Lung (tissue), 12 donors: ENCODE data around the gene ZBTB21. TPM values are rescaled to one million over a fixed set of nuclear protein-coding genes. Genes with fewer than 3 reads are reported as not detected.

Source experiments
- ATAC-seq: fragments of 200-7000 bp; cut with Tn5 transposase; one replicate; pipeline ENCODE4 v1.9.1; 2020; ENCODE audit warnings: moderate number of reproducible peaks; ENCODE audit not compliant: insufficient read depth, low FRiP score
- DNase-seq, 3 donors: peaks; one replicate each; pipeline ENCODE4 v3.0.0-alpha.2; 2013 to 2017
- H3K27ac ChIP-seq, 2 donors: one replicate each; pipeline ENCODE4 v1.5.1; 2013; ENCODE audit warnings: mild to moderate bottlenecking in 2 of 2, moderate library complexity in 2 of 2, control low read depth in 1 of 2, inconsistent platforms in 1 of 2, low read depth in 1 of 2, low read length in 1 of 2
- H3K27me3 ChIP-seq, 3 donors: one replicate each; pipeline ENCODE4 v1.5.1; 2013; ENCODE audit warnings: low read length in 2 of 3; ENCODE audit not compliant: control insufficient read depth in 3 of 3, insufficient read depth in 3 of 3
- H3K36me3 ChIP-seq, 4 donors: one replicate each; pipeline ENCODE4 v1.5.1; 2013; ENCODE audit warnings: low read length in 4 of 4, mild to moderate bottlenecking in 1 of 4, moderate library complexity in 1 of 4; ENCODE audit not compliant: control insufficient read depth in 4 of 4, insufficient read depth in 4 of 4
- H3K4me1 ChIP-seq, 5 donors: one replicate each; pipeline ENCODE4 v1.5.1; 2013; ENCODE audit warnings: low read length in 5 of 5, mild to moderate bottlenecking in 2 of 5, moderate library complexity in 1 of 5; ENCODE audit not compliant: control insufficient read depth in 5 of 5, insufficient read depth in 5 of 5
- H3K4me3 ChIP-seq: one replicate; pipeline ENCODE4 v1.5.1; 2013; ENCODE audit warnings: mild to moderate bottlenecking, control low read depth, moderate library complexity
- H3K9ac ChIP-seq, 2 donors: one replicate each; pipeline ENCODE4 v1.5.1; 2013; ENCODE audit warnings: low read length in 2 of 2, control low read depth in 1 of 2; ENCODE audit not compliant: insufficient read depth in 1 of 2
- H3K9me3 ChIP-seq, 4 donors: one replicate each; pipeline ENCODE4 v1.5.1; 2013; ENCODE audit warnings: low read length in 3 of 4, mild to moderate bottlenecking in 1 of 4, moderate library complexity in 1 of 4; ENCODE audit not compliant: control insufficient read depth in 4 of 4, insufficient read depth in 3 of 4
- WGBS, 2 donors: extraction: QIAGEN DNeasy Blood & Tissue Kit; methylation state at CpG; one replicate each; pipeline ENCODE4 v1.1.7; 2013; 5-methylcytosine and 5-hydroxymethylcytosine counted together
- polyA plus RNA-seq, 2 donors: library from polyadenylated mRNA; stranded (reverse); fragments of 200-250 nt; gene quantifications; one replicate each; pipeline ENCODE4 v1.2.1, GENCODE V29; 2013
- total RNA-seq, 2 donors: library from RNA; depleted of rRNA in 1 of 2; stranded (reverse); fragments of >200 nt in 1 of 2; gene quantifications; one replicate each; pipeline ENCODE4 v1.2.1, GENCODE V29; 2014 to 2021
- TF ChIP-seq, protein P1 (sequence below): IDR thresholded peaks from 2 replicates; pipeline ENCODE4 v1.5.1; 2012; ENCODE audit warnings: mild to moderate bottlenecking; ENCODE audit errors: control extremely low read depth, extremely low read depth
- donor health status: control.
- donor health status: control.
- donor health status: Bipolar disorder and iron deficiency.
- donor health status: healthy.
- donor health status: DM: yes; HTN: yes; CAD: no.

The ZBTB21 gene
- total and polyA plus RNA-seq, 4 donors: 3.2 to 15.4 (median 7.5) TPM

DNA sequence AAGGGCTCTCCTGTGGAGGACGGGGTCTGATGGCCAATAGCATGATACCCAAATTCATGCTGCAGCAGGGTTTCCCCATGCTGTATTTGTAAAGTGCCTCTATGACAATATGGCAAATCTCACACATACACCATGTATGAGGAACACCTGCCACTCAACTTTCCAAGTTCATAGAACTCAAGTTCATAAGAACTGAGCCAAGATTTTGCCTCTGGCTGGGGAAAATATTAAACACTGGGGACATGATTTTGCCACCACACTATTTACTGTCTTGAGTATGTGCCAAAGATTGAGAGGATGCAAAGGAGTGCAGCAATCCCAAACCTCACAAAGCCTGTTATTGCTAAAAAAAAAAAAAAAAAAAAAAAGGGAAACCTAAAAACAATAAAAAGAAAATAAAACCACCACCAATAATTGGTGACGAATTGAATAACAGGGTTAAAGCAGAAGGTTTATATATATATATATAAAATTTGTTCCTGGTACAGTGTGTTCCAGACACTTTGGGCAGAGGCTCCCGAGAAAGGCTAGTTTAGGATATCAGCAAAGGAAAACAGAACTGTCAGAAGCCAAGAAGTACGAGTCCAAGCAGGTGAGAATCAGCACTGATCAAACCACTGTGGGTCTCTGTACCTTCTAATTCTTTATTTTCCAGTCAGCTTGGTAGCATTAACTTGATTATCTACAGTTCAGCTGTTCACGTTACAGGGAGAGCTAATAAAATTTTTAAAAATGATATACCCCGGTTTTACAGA lies 24.3 kb downstream of the ZBTB21 start:
- WGBS, 2 donors: 83 to 91% methylated on average over 6 of the region's 6 CpGs
- H3K4me1 ChIP-seq: peaks cover 0 to 2% (median 0%) of the 10 kb centered on the region in 5 donors
- H3K9ac ChIP-seq: no peak overlapping the region
- DNase-seq: no peak
- H3K4me3 ChIP-seq: no peak overlapping the region
- H3K27ac ChIP-seq: no peak overlapping the region
- ATAC-seq: no peak
- H3K27me3 ChIP-seq: no peaks in the 10 kb centered on the region
- H3K9me3 ChIP-seq: no peaks in the 10 kb centered on the region
- H3K36me3 ChIP-seq: peaks cover 0 to 1% (median 0%) of the 10 kb centered on the region in 4 donors
- TF ChIP-seq, protein P1, sequence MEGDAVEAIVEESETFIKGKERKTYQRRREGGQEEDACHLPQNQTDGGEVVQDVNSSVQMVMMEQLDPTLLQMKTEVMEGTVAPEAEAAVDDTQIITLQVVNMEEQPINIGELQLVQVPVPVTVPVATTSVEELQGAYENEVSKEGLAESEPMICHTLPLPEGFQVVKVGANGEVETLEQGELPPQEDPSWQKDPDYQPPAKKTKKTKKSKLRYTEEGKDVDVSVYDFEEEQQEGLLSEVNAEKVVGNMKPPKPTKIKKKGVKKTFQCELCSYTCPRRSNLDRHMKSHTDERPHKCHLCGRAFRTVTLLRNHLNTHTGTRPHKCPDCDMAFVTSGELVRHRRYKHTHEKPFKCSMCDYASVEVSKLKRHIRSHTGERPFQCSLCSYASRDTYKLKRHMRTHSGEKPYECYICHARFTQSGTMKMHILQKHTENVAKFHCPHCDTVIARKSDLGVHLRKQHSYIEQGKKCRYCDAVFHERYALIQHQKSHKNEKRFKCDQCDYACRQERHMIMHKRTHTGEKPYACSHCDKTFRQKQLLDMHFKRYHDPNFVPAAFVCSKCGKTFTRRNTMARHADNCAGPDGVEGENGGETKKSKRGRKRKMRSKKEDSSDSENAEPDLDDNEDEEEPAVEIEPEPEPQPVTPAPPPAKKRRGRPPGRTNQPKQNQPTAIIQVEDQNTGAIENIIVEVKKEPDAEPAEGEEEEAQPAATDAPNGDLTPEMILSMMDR: no peak

DNA sequence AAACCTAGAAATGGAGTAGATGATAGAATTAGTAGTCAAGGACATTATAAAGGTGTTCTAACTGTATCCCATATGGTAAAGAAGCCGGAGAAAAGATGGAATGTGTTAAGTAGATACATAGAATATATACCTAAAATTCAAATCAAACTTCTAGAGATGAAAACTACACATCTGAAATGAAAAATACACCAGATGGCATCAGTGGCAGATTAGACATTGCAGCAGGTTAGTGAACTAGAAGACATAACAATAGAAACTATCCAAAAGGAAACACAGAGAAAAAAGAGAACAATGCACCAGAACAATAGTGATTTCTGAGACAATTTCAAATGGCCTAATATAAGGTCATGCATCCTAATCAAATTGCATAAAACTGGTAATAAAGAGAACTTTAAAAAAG lies 26.9 kb downstream of the ZBTB21 start:
- H3K36me3 ChIP-seq: no peaks in the 10 kb centered on the region
- H3K4me3 ChIP-seq: no peak overlapping the region
- no peak overlapping the region for H3K27ac ChIP-seq
- H3K4me1 ChIP-seq: peaks cover 0 to 3% (median 0%) of the 10 kb centered on the region in 5 donors
- no peak for DNase-seq
- no peak for ATAC-seq
- H3K9me3 ChIP-seq: peaks cover 0 to 4% (median 0%) of the 10 kb centered on the region in 4 donors
- TF ChIP-seq, protein P1: no peak
- no peaks in the 10 kb centered on the region for H3K27me3 ChIP-seq
- H3K9ac ChIP-seq: no peak overlapping the region
- 98 to 100% methylated on average over 1 of the region's 1 CpG for WGBS, 2 donors

DNA sequence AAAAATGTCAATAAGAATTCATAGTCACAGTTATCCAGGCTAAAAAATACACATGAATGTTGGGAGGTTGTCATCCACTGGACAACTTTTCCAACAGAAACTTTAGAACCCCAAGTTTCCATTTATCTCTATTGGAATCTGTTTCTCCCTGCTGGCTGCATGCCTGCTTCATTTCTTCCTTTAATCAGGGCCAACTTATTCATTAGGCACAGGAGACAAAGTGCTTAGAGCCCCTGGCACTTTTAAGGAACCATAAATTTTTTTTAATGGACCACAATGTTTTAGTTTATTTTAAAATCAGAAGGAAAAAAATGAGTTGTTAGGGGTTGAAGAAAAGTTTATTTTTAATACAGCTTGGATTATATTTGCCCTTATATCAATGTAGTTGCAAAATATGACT lies 29.6 kb downstream of the ZBTB21 start:
- H3K27ac ChIP-seq: no peak overlapping the region
- H3K36me3 ChIP-seq: no peaks in the 10 kb centered on the region
- DNase-seq: no peak
- no peaks in the 10 kb centered on the region for H3K27me3 ChIP-seq
- H3K9me3 ChIP-seq: peaks cover 0 to 4% (median 0%) of the 10 kb centered on the region in 4 donors
- no peak overlapping the region for H3K9ac ChIP-seq
- peaks cover 0 to 3% (median 0%) of the 10 kb centered on the region in 5 donors for H3K4me1 ChIP-seq
- TF ChIP-seq, protein P1: no peak
- H3K4me3 ChIP-seq: no peak overlapping the region
- no peak for ATAC-seq
